ENCODE data around the gene JADE2. TPM values are rescaled to one million over a fixed set of nuclear protein-coding genes. Genes with fewer than 3 reads are reported as not detected.

The JADE2 gene
- polyA plus RNA-seq, 4 donors, result 3.9 to 12.8 (median 9.2) TPM

- DNase-seq (ENCODE audit: low read depth in 4 of 4, low spot score in 3 of 4), result no peak
Measured at GRCh38 chr5:134566741-134567221, 41.3 kb downstream of the JADE2 start.

- DNase-seq (ENCODE audit: low read depth in 4 of 4, low spot score in 3 of 4), result no peak
Measured at GRCh38 chr5:134567641-134568336, 42.3 kb downstream of the JADE2 start.

- no peak for DNase-seq (ENCODE audit: low read depth in 4 of 4, low spot score in 3 of 4)
Measured at GRCh38 chr5:134568337-134568700, 42.8 kb downstream of the JADE2 start.

- DNase-seq (ENCODE audit: low read depth in 4 of 4, low spot score in 3 of 4), result peak in 2 of 4 donors; percentile 56 to 73
Measured at GRCh38 chr5:134568761-134569695, 43.6 kb downstream of the JADE2 start.

GRCh38 chr5:134569758-134570364 lies 44.4 kb downstream of the JADE2 start:
- DNase-seq (ENCODE audit: low read depth in 4 of 4, low spot score in 3 of 4), result no peak

- DNase-seq (ENCODE audit: low read depth in 4 of 4, low spot score in 3 of 4), result no peak
Measured at GRCh38 chr5:134570365-134570758, 44.9 kb downstream of the JADE2 start.

- DNase-seq (ENCODE audit: low read depth in 4 of 4, low spot score in 3 of 4), result no peak
Measured at GRCh38 chr5:134570886-134571285, 45.4 kb downstream of the JADE2 start.

- DNase-seq (ENCODE audit: low read depth in 4 of 4, low spot score in 3 of 4), result no peak
Measured at GRCh38 chr5:134571693-134572405, 46.4 kb downstream of the JADE2 start.

- DNase-seq (ENCODE audit: low read depth in 4 of 4, low spot score in 3 of 4), result no peak
Measured at GRCh38 chr5:134572811-134573210, 47.3 kb downstream of the JADE2 start.

- no peak for DNase-seq (ENCODE audit: low read depth in 4 of 4, low spot score in 3 of 4)
Measured at GRCh38 chr5:134574521-134574920, 49.1 kb downstream of the JADE2 start.

GRCh38 chr5:134575316-134575715 lies 49.8 kb downstream of the JADE2 start:
- no peak for DNase-seq (ENCODE audit: low read depth in 4 of 4, low spot score in 3 of 4)

GRCh38 chr5:134576386-134577021 lies 51.0 kb downstream of the JADE2 start:
- DNase-seq (ENCODE audit: low read depth in 4 of 4, low spot score in 3 of 4), result no peak

GRCh38 chr5:134577022-134577795 lies 51.7 kb downstream of the JADE2 start:
- no peak for DNase-seq (ENCODE audit: low read depth in 4 of 4, low spot score in 3 of 4)

- peak in 3 of 4 donors; percentile 54 to 61 (median 57) for DNase-seq (ENCODE audit: low read depth in 4 of 4, low spot score in 3 of 4)
Measured at GRCh38 chr5:134577796-134578577, 52.5 kb downstream of the JADE2 start.

GRCh38 chr5:134578578-134579283 lies 53.3 kb downstream of the JADE2 start:
- DNase-seq (ENCODE audit: low read depth in 4 of 4, low spot score in 3 of 4), result no peak

GRCh38 chr5:134579284-134579771 lies 53.9 kb downstream of the JADE2 start:
- no peak for DNase-seq (ENCODE audit: low read depth in 4 of 4, low spot score in 3 of 4)

GRCh38 chr5:134580001-134580460 lies 54.6 kb downstream of the JADE2 start:
- DNase-seq (ENCODE audit: low read depth in 4 of 4, low spot score in 3 of 4), result no peak
